ENCODE results near the gene GATB. TPM values are rescaled to one million over a fixed set of nuclear protein-coding genes. Genes with fewer than 3 reads are reported as not detected.

Gene GATB
- total RNA-seq, 1 donor from 2014 or later = 18.0 TPM

- H3K9me3 Mint-ChIP-seq (ENCODE audit: unreplicated experiment) = no peaks in the 10 kb centered on the region
- no peaks in the 10 kb centered on the region for H3K36me3 Mint-ChIP-seq (ENCODE audit: unreplicated experiment)
- no peaks in the 10 kb centered on the region for H3K4me1 Mint-ChIP-seq (ENCODE audit: unreplicated experiment)
- no peak for DNase-seq (ENCODE audit: extremely low spot score, unreplicated experiment)
- H3K27me3 Mint-ChIP-seq (ENCODE audit: unreplicated experiment) = peaks cover 56% of the 10 kb centered on the region
- no peak overlapping the region for H3K27ac Mint-ChIP-seq (ENCODE audit: unreplicated experiment)
- H3K4me3 Mint-ChIP-seq (ENCODE audit: unreplicated experiment) = no peak overlapping the region
- TF ChIP-seq CTCF (IDR thresholded peaks at IDR 0.05) = no peak
Measured at GRCh38 chr4:151788021-151788420, 27.2 kb upstream of the GATB start.

DNA sequence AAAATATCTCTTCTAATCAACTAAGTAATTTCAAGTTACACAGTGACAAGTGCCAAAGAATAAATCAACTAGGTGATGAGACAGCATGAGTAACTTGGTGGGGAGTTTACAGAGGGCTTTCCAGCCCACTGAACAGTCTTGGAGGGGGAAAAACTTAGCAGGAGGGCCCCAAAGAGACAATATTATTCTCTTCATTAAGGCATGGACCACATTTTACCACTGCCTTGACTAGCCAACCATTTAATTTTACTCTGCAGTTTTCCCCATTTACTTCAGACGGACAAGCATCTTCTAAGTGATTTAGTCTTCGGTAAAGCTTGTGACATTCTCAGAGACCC lies 25.3 kb upstream of the GATB start:
- Mint-ChIP-seq H3K27me3 (ENCODE audit: unreplicated experiment) (peaks cover 62% of the 10 kb centered on the region), H3K4me1 (ENCODE audit: unreplicated experiment) (no peaks in the 10 kb centered on the region), H3K36me3 (ENCODE audit: unreplicated experiment) (no peaks in the 10 kb centered on the region), H3K4me3 (ENCODE audit: unreplicated experiment) (no peak overlapping the region), H3K27ac (ENCODE audit: unreplicated experiment) (no peak overlapping the region), H3K9me3 (ENCODE audit: unreplicated experiment) (no peaks in the 10 kb centered on the region)
- DNase-seq (ENCODE audit: extremely low spot score, unreplicated experiment) = no peak
- TF ChIP-seq CTCF (IDR thresholded peaks at IDR 0.05) = no peak

GRCh38 chr4:151785484-151786157 lies 24.8 kb upstream of the GATB start:
- DNase-seq (ENCODE audit: extremely low spot score, unreplicated experiment) = no peak
- H3K4me3 Mint-ChIP-seq (ENCODE audit: unreplicated experiment) = no peak overlapping the region
- peaks cover 62% of the 10 kb centered on the region for H3K27me3 Mint-ChIP-seq (ENCODE audit: unreplicated experiment)
- TF ChIP-seq CTCF (IDR thresholded peaks at IDR 0.05) = no peak
- no peaks in the 10 kb centered on the region for H3K36me3 Mint-ChIP-seq (ENCODE audit: unreplicated experiment)
- no peaks in the 10 kb centered on the region for H3K4me1 Mint-ChIP-seq (ENCODE audit: unreplicated experiment)
- no peak overlapping the region for H3K27ac Mint-ChIP-seq (ENCODE audit: unreplicated experiment)
- H3K9me3 Mint-ChIP-seq (ENCODE audit: unreplicated experiment) = no peaks in the 10 kb centered on the region

- H3K27me3 Mint-ChIP-seq (ENCODE audit: unreplicated experiment) = peaks cover 59% of the 10 kb centered on the region
- H3K27ac Mint-ChIP-seq (ENCODE audit: unreplicated experiment) = no peak overlapping the region
- no peaks in the 10 kb centered on the region for H3K4me1 Mint-ChIP-seq (ENCODE audit: unreplicated experiment)
- no peak overlapping the region for H3K4me3 Mint-ChIP-seq (ENCODE audit: unreplicated experiment)
- no peaks in the 10 kb centered on the region for H3K9me3 Mint-ChIP-seq (ENCODE audit: unreplicated experiment)
- no peak for TF ChIP-seq CTCF (IDR thresholded peaks at IDR 0.05)
- DNase-seq (ENCODE audit: extremely low spot score, unreplicated experiment) = no peak
- no peaks in the 10 kb centered on the region for H3K36me3 Mint-ChIP-seq (ENCODE audit: unreplicated experiment)
Measured at GRCh38 chr4:151784706-151785105, 23.9 kb upstream of the GATB start.

- H3K36me3 Mint-ChIP-seq (ENCODE audit: unreplicated experiment) = no peaks in the 10 kb centered on the region
- H3K4me3 Mint-ChIP-seq (ENCODE audit: unreplicated experiment) = no peak overlapping the region
- H3K27ac Mint-ChIP-seq (ENCODE audit: unreplicated experiment) = no peak overlapping the region
- no peaks in the 10 kb centered on the region for H3K4me1 Mint-ChIP-seq (ENCODE audit: unreplicated experiment)
- H3K27me3 Mint-ChIP-seq (ENCODE audit: unreplicated experiment) = peaks cover 58% of the 10 kb centered on the region
- TF ChIP-seq CTCF (IDR thresholded peaks at IDR 0.05) = no peak
- no peak for DNase-seq (ENCODE audit: extremely low spot score, unreplicated experiment)
- no peaks in the 10 kb centered on the region for H3K9me3 Mint-ChIP-seq (ENCODE audit: unreplicated experiment)
Measured at GRCh38 chr4:151783867-151784266, 23.1 kb upstream of the GATB start.
